Upper lobe of right lung (tissue), 1 donor: ENCODE data around the gene VAV3. TPM values are rescaled to one million over a fixed set of nuclear protein-coding genes. Genes with fewer than 3 reads are reported as not detected.

Experiments used
- ATAC-seq: fragments of 200-7000 bp; cut with Tn5 transposase; one replicate; pipeline ENCODE4 v1.9.1; 2020; ENCODE audit warnings: mild to moderate bottlenecking, moderate library complexity
- DNase-seq: peaks from one replicate; pipeline ENCODE4 v3.0.0-alpha.2; 2020
- H3K27ac ChIP-seq: fragments of 200-600 bp; one replicate; pipeline ENCODE4 v1.8.0; 2022
- H3K27me3 ChIP-seq: fragments of 200-600 bp; one replicate; pipeline ENCODE4 v1.8.0; 2022; ENCODE audit warnings: mild to moderate bottlenecking
- H3K36me3 ChIP-seq: fragments of 200-600 bp; one replicate; pipeline ENCODE4 v1.8.0; 2022
- H3K4me1 ChIP-seq: fragments of 200-600 bp; one replicate; pipeline ENCODE4 v1.8.0; 2022
- H3K4me3 ChIP-seq: fragments of 200-600 bp; one replicate; pipeline ENCODE4 v1.8.0; 2022; ENCODE audit warnings: mild to moderate bottlenecking
- H3K9me3 ChIP-seq: fragments of 200-600 bp; one replicate; pipeline ENCODE4 v1.8.0; 2022
- CTCF ChIP-seq: fragments of 200-600 bp; IDR thresholded peaks from one replicate; pipeline ENCODE4 v1.8.0; 2022; ENCODE audit warnings: antibody characterized with exemption
- intact Hi-C: fragments of 100-400 bp; cut with DNase I; formaldehyde crosslinking; loops from one replicate; pipeline ENCODE4 v1.11.0; 2022
- total RNA-seq: library from RNA; stranded (reverse); fragmentation: NEBNext Ultra II Directional; extraction: Animal tissue kit (Norgen Biotek cat#: 25700); gene quantifications from one replicate; pipeline ENCODE4 v1.2.1, GENCODE V29; 2021
- donor health status: DM: no; HTN: yes; CAD: no; lungs with severe emphysema.

The VAV3 gene
- total RNA-seq, 1 donor from 2014 or later: 8.5 TPM

- H3K27me3 ChIP-seq: no peaks in the 10 kb centered on the region
- intact Hi-C loops: loop anchor here (5.0 kb wide), 1 partner anchor 329 kb away; no protein-coding TSS in a partner anchor
- TF ChIP-seq CTCF: no peak
- DNase-seq (no peak), ATAC-seq (peak; percentile 51)
- H3K36me3 ChIP-seq: no peaks in the 10 kb centered on the region
- peak overlapping the region; percentile 0 for H3K4me3 ChIP-seq
- H3K4me1 ChIP-seq: peaks cover 8% of the 10 kb centered on the region
- H3K9me3 ChIP-seq: no peaks in the 10 kb centered on the region
- H3K27ac ChIP-seq: no peak overlapping the region
Measured at GRCh38 chr1:107788206-107789202, 176.5 kb downstream of the VAV3 start.

GRCh38 chr1:107787299-107787698 lies 177.7 kb downstream of the VAV3 start:
- no peak for ATAC-seq
- H3K27ac ChIP-seq: no peak overlapping the region
- H3K27me3 ChIP-seq: no peaks in the 10 kb centered on the region
- H3K9me3 ChIP-seq: no peaks in the 10 kb centered on the region
- peaks cover 8% of the 10 kb centered on the region for H3K4me1 ChIP-seq
- no peak for TF ChIP-seq CTCF
- DNase-seq: no peak
- intact Hi-C loops: loop anchor here (5.0 kb wide), 1 partner anchor 330 kb away; no protein-coding TSS in a partner anchor
- no peaks in the 10 kb centered on the region for H3K36me3 ChIP-seq
- H3K4me3 ChIP-seq: no peak overlapping the region

- no peak for TF ChIP-seq CTCF
- ATAC-seq (peak; percentile 38), DNase-seq (no peak)
- intact Hi-C loops: loop anchor here (5.0 kb wide), 1 partner anchor 331 kb away; no protein-coding TSS in a partner anchor
- H3K27ac ChIP-seq: peak overlapping the region; percentile 56
- H3K9me3 ChIP-seq: no peaks in the 10 kb centered on the region
- H3K36me3 ChIP-seq: no peaks in the 10 kb centered on the region
- H3K27me3 ChIP-seq: no peaks in the 10 kb centered on the region
- peaks cover 8% of the 10 kb centered on the region for H3K4me1 ChIP-seq
- no peak overlapping the region for H3K4me3 ChIP-seq
Measured at GRCh38 chr1:107786203-107786845, 178.7 kb downstream of the VAV3 start.

- no peak overlapping the region for H3K4me3 ChIP-seq
- no peaks in the 10 kb centered on the region for H3K36me3 ChIP-seq
- peaks cover 8% of the 10 kb centered on the region for H3K4me1 ChIP-seq
- intact Hi-C loops: loop anchor here (5.0 kb wide), 1 partner anchor 332 kb away; no protein-coding TSS in a partner anchor
- peak overlapping the region; percentile 56 for H3K27ac ChIP-seq
- H3K9me3 ChIP-seq: no peaks in the 10 kb centered on the region
- no peak for DNase-seq
- H3K27me3 ChIP-seq: no peaks in the 10 kb centered on the region
- TF ChIP-seq CTCF: no peak
- ATAC-seq: peak; percentile 56
Measured at GRCh38 chr1:107785496-107786202, 179.3 kb downstream of the VAV3 start.

GRCh38 chr1:107782217-107782845 lies 182.6 kb downstream of the VAV3 start:
- H3K27me3 ChIP-seq: no peaks in the 10 kb centered on the region
- H3K27ac ChIP-seq: no peak overlapping the region
- DNase-seq (no peak), ATAC-seq (peak; percentile 76)
- no peaks in the 10 kb centered on the region for H3K36me3 ChIP-seq
- H3K4me1 ChIP-seq: peaks cover 8% of the 10 kb centered on the region
- intact Hi-C loops: loop anchor here (5.0 kb wide), 1 partner anchor 345 kb away; no protein-coding TSS in a partner anchor
- H3K4me3 ChIP-seq: no peak overlapping the region
- no peaks in the 10 kb centered on the region for H3K9me3 ChIP-seq
- TF ChIP-seq CTCF: peak; percentile 72
